Measurements from ENCODE around the gene SEL1L3.
A peak's percentile ranks its signal among the peaks of the same experiment; 100 is the strongest.
"Not testable (repeated sequence)": the region's sequence is repeated elsewhere in the genome, so short reads cannot be mapped to it uniquely, and the experiment has no call there.

The SEL1L3 gene
- total RNA-seq, result 88.4 reads per million, percentile 80 among the genes with 10 or more reads in this experiment

DNA sequence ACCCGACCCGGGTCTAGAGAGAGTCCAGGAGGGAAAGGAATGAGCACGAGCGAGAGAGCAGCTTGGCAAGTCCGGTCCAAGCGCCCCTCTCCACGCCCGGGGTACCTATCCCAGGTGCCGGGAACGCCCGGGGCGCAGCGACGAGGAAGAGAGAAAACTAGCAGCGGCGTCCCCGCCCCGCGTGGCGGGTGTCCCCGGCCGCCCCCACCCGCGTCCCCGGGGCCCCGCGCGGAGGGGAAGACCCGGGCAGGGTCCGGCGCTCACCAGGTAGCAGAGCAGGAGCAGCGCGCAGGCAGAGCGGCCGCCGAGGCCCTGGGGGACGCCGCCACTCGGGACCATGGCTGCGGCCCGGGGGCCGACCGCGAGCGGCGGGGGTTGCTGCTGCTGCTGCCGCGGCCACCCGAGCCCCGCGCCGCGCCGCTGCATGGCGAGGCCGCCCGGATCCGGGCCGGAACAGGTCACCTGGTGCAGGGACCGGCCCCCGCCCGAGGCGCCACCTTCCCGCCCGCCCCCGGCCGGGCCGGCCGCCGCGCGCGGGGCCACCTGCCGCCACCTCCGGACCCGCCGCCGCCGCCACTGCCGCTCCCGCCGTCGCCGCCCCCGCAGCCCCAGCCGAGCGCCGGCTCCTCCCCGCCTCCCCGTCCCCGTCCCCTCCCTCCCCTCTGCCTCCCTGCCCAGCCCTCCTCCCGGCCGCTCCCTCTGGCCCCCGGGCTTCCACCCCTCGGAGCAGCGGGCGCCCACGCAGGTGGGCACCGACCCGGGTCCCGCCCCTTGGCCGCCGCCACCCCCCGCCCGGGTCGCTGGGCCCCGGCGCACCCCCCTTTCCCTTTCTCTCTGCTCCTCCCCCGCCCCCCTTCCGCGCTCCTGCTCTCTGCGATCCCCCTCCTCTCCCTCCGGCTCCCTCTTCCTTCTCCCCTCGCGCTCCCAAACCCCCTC, at the start of gene SEL1L3:
Gene SEL1L3, minus strand, starts transcription at position 578 of the 936 bp plus-strand sequence. Its CDS starts 152 bp downstream, at position 426.
- DNase-seq, result peak; percentile 41

DNA sequence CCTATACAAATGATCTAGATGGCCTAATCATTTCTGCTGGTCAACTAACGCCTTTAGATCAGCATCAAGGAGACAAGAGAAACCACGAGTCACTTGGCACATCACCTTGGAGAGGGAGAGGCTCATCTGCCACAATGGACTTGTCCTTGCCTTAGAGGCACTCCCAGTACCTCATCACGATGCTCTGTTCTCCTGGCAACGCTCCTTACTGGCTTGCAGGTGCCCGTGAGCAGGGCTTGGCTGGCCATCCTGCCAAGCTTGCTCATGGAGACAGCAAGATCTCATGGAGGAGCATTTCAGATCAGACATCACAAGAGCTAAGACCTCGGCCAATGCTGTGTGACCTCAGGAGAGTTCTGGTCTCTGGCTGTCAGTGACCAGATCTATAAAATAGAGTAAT, 48.6 kb upstream of the SEL1L3 start:
- no peak for DNase-seq

DNA sequence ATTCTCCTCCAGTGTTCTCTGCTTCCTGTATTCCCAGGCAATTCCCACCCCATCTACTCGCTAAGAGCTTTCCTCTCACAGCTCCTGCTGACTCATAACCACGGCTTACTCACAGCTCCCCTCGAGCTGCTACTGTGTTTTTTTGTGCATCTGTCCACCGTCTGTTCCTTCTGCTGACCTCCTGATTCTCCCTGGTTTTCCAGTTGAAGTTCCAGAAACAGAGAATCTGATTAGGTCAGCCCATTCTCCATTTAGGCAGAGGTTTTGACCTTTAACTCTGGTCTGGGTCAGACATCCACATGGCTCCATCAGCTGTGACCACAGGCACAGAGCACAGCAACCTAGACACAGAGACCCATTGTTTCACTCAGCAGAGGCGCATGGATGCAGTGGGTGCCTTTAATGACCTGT, 45.7 kb upstream of the SEL1L3 start:
- DNase-seq, result no peak

DNA sequence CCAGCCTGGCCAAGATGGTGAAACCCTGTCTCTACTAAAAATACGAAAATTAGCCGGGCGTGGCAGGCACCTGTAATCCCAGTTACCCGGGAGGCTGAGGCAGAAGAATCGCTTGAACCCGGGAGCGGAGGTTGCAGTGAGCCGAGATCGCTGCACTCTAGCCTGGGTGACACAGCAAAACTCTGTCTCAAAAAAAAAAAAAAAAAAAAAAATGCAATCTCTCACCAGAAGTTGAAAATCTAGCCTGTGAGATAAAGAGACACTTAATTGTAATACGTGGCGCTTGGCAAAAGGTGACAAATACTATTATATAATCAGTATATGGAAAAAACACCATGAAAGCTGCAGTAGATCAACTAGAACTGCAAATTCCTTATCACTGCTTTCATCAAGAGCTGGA, 43.3 kb upstream of the SEL1L3 start:
- DNase-seq, result not testable (repeated sequence)

GRCh38 chr4:25905371-25905770, 42.6 kb upstream of the SEL1L3 start:
- DNase-seq, result no peak

DNA sequence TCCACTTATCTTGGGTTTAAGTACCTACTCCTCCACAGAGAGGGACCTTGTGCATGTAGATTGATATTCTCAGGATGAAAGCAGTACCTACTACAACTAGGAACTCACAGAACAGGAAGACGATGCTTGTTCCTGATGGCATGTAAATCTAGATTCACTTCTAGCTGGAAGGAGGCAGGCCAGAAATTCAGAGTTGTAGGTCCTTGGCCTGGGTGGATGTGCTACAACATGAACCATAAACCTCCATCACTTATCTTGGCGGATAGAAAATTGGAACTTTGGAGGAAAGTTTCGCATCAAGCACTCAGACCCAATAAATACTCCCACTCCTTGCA, 41.9 kb upstream of the SEL1L3 start:
- no peak for DNase-seq

- no peak for DNase-seq
Measured at GRCh38 chr4:25903900-25904747, 41.3 kb upstream of the SEL1L3 start.

DNA sequence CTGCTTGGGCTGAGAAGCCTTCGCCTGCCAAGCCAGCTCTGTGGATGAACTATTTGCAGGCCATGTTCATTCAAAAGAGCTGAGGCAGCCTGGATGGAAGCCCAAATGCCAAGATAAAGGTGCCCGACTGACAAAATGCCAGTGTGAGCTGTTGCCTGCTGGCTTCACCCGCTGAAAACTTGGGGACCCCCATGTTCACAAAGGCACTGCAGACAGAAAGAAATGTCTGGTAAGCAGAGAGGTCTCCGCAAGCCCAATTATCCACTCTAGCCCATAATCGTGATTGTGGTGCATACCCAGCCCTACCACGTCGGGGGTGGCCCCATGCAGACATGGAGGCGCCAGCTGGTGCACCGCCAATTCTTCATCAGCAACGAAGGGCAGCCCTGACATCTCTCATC, 38.2 kb upstream of the SEL1L3 start:
- no peak for DNase-seq

- DNase-seq, result no peak
Measured at GRCh38 chr4:25900310-25900709, 37.5 kb upstream of the SEL1L3 start.

DNA sequence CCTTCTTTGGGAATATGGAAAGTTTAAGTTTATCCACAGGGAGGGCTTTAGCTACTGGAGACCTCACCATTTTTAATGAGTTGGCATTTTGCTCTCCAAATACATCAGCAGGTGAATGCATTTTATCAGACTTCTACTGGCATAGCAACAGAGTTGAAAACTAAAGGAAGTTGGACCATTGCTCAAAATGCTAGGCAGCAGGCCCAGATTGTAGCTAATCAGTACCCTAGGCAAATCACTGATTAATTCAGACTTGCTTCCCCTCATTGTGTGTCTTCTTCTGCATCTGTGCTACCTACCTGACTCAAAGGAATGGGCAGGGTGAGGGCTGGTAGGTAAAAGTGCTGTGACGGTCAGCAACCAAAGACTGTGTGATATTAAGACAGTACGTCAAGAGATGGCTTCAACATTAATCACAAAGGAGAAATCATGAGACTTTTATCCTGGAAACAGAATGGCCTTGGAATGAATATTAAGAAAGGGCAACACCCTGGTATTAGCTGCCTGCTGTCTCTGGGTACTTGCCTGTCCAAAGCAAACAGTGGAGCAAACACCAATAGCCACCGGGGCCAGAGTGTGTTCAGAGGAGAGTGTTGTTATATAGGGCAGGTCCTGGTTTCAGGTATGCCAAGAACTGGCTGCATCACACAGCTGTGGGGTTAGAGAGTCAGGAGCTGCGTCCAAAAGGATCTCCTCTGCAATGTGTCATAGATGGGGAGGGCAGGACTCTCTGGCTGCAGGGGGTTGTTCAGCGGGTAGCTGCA, 34.2 kb upstream of the SEL1L3 start:
- no peak for DNase-seq

DNA sequence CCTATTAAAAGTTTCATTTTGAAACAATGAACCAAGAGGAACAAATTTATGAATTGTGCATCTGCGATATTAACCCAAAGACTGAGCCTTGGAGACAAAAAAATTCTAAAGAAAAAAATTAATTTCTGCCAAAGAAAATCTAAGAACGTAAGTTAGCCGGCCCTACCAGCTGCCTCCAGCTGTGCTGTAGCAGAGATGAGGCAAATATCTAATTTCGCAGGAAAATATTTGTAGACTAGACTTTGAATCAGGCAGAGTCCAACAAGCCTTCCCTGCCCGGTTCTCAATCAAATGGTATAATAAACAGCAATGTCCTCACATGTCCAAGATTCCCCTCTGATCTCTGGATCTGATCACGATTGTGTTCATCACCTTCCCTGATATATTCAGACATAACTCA, 30.0 kb upstream of the SEL1L3 start:
- DNase-seq, result no peak

GRCh38 chr4:25890571-25891485, 28.0 kb upstream of the SEL1L3 start:
- no peak for DNase-seq

GRCh38 chr4:25889589-25890503, 27.1 kb upstream of the SEL1L3 start:
- no peak for DNase-seq

- no peak for DNase-seq
Measured at GRCh38 chr4:25888781-25889180, 26.0 kb upstream of the SEL1L3 start.

- no peak for DNase-seq
Measured at GRCh38 chr4:25884031-25884782, 21.4 kb upstream of the SEL1L3 start.

- DNase-seq, result no peak
Measured at GRCh38 chr4:25883565-25883964, 20.8 kb upstream of the SEL1L3 start.

DNA sequence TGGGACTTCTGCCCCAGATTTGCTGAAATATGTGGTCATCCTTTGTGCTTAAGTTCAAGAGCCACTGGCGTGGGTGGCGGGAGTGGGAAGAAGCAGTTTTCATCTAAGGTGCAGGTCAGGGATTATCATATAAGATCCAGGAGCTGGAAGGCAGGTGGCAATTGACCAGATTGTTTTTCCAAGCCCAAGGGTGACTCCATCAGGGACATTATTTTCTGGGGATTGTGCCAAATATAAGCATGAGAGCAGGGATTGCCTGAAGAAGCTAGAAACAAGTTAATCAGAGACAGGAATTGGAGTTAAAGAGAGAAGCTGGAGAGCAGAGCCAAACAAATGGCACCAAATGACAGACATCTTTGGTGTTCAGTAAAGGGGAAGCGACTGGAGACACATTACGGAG, 19.4 kb upstream of the SEL1L3 start:
- no peak for DNase-seq

- DNase-seq, result no peak
Measured at GRCh38 chr4:25881193-25881592, 18.4 kb upstream of the SEL1L3 start.

DNA sequence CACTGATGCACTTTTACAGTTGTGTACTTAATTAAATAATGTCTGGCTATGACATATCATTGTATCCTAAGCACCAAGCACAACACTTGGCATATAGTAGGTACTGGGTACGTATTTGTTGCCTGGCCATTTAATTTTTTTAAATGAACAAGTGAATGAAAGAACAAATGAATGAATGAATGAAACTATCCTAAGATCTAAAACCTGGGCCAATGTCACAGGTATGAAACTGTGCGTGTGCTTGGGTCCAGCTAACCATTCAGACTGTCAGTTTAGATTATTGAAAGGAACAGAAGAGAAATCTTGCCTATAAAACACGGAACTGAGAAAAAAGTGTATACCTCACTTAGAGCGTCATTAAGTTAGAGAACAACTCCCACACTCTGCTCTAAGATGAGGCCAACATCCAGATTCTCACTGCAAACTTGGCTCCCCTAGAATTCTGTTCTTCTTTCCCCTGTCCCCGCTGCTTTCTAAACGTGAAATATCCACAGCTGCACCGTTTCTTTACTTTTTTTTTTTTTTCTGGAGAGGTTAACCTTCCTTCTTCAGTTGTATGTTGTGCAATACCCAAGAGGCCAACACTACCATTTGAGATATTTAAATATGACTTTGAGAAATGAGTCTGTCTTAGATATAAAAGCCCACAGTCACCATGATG, 17.3 kb upstream of the SEL1L3 start:
- DNase-seq, result no peak
